Stimulated activated naive CD8-positive, alpha-beta T cell treated with anti-CD3 and anti-CD28 coated beads, Interleukin-15, Interleukin-2, amounts not matched to agents 100 U/mL and 50 U/mL, for 24 hours (primary cell): Measurements from ENCODE around the gene NRAP.

Experiments
- ATAC-seq: fragments of 150-1000 bp; cut with Tn5 transposase; one replicate; pipeline ENCODE4 v1.10.0; 2021
- DNase-seq: peaks from one replicate; pipeline ENCODE4 v3.0.0; 2021

Gene NRAP

GRCh38 chr10:113609704-113610108 lies 54.1 kb downstream of the NRAP start:
- ATAC-seq: no peak
- DNase-seq: no peak

DNA sequence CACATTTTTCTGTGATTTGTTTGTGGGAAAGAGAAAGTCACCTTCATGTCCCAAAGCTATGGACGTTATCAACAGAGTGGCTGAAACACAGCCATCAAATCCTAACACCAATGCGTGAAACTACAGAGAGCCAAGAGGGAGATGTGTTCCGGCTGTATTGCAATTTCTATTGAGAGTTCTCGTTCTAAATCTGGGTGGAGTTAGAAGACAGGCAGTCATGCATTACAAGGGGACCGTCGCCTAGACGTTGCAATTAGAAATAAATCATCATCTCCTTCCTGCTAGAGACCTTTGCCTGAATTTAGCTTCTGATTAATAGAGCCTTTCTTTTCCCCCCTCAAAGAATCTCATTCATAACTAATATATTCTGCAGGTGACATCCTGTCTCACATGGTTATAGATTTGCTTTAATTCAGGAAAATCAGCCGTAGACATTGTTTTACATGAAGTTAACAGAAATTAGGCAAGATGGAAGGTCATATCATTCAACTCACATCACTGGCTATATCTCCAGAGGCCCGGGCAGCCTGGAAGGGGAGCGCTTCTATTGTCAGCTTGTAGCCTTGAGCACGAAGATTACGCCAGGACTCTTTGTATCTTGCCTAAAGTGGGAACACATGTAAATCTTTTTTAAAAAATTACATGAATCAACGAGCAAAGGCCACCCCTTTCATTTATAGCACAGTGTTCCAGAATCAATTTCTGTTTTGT lies 58.4 kb downstream of the NRAP start:
- no peak for DNase-seq

DNA sequence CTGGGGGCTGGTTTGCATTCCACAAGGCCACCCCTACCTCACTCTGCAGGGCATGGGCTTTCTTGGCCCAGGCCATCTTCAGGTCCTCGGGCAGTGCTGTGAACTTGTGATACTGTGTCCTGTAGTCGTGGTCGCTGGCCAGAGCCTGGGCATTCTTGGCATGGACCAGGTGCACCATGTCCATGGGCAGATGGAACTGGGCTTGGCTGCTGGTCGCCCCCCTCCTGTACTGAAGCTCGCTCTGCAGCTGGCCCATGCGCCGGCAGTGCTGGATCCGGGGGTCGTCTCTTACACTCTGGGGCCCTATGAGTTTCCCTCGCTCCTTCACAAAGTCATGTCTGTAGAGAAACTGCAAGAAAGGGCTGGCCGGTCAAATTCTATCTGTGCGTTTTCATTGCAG lies 59.3 kb downstream of the NRAP start:
- ATAC-seq: no peak

More for the DNA sequence above, 58.4 kb downstream of the NRAP start:
- no peak for ATAC-seq

DNA sequence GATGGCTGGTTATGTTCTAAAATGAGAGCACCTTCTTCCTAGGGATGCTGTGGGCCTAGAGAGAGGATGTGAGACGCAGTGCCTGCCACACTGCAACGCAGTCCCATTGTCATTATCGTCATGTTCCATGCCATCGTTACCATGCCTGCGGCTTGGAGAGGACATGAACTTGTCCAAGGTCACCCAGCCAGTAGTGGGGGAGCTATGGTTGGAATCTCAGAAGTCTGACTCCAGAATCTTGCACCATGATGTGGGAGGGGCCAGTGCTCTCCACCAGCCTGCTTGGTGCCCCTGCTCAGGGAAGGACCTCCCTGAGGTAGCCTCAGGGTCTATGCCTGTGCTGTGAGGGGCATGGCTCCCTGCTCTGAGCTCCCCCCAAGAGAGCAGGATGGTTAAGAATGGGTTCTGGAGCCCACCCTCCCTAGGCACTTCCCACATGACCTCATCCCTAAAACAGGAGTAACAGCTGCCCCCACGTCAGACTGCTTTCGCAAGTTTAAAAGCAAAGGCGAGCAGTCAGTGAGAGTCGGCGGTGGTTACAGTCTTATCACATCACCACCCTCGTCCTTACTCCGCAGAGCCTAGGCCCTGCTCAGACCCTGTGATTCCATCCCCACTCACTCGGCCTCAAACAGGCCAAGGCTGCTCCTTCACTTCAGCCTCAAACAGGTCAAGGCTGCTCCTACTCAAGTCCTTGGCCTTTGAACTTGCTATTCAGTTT lies 60.6 kb downstream of the NRAP start:
- ATAC-seq (no peak), DNase-seq (no peak)

More for the DNA sequence above, 59.3 kb downstream of the NRAP start:
- no peak for DNase-seq

GRCh38 chr10:113600569-113600968 lies 63.3 kb downstream of the NRAP start:
- DNase-seq: no peak
- no peak for ATAC-seq

GRCh38 chr10:113594652-113595051 lies 69.2 kb downstream of the NRAP start:
- ATAC-seq: no peak
- no peak for DNase-seq

DNA sequence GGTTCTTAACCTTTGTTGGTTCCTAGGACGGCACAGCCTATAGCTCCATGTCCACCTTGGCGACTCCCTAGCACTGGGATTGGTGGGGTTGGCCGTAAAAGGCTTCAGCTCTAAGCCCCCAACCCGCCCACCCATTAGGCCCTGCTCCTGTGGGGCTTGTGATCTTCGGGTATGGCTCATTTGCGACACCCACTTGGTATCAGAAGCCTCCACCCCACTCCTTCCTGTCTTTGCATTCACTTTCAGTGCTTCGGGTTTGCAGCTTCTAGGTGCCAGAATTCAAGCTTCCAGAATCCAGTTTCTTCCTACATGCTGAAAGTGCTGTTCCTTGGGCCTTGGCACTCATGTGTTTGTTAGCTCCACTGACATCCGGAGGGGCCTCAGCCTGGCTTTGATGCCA lies 71.5 kb downstream of the NRAP start:
- no peak for DNase-seq
- no peak for ATAC-seq

- ATAC-seq: no peak
- DNase-seq: no peak
Observed at GRCh38 chr10:113590581-113590980, 73.3 kb downstream of the NRAP start.

DNA sequence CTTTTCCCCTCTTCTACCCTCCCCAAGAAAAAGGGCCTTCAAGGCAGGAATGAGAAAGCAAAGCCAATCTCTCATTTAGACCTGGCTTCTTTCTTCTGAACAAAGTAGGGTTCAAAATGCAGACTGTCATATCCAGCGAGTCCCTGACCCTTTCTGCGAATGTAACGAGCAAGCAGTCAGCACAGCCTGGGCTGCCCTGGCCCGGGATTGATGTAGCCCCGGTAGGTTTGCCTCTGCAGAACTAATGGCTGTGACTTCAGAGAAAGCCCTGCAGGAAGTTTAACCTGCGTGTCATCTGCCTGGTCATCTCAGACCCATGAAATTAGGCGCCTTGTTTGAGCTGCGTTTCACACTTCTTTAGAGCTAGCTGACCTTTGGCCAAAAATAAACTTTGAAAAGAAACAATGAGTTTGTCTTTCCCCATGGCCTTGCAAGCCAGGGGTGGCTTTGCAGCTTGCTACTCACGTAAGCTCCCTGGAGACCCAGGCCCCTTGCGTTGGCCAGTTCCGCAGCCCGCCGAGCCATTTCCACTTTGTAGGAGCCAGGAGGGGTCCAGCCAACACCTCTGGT lies 74.6 kb downstream of the NRAP start:
- no peak for DNase-seq
- no peak for ATAC-seq

GRCh38 chr10:113585949-113586348 lies 77.9 kb downstream of the NRAP start:
- ATAC-seq (no peak), DNase-seq (no peak)

DNA sequence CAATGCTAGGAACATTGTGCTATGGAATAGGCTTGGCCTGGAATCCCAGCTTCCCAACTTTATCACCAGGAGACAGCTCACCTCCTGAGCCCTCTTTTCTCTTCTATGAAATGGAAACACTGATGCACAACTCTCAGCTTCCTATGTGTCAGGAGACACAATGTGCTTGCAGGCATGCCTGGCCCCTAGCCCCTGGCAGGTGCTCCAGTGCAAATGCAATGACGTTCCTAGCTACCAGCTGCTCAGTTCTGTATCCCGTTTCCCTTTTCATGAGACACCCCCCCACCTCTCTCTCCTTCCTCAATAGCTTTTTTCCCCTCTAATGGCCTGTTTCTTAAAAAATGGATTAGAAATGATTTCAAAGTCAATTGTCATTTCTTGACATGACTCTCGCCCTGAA lies 80.3 kb downstream of the NRAP start:
- ATAC-seq: no peak

GRCh38 chr10:113581092-113581491 lies 82.7 kb downstream of the NRAP start:
- ATAC-seq: no peak
- no peak for DNase-seq

More for the DNA sequence above, 80.3 kb downstream of the NRAP start:
- no peak for DNase-seq

GRCh38 chr10:113578773-113579172 lies 85.1 kb downstream of the NRAP start:
- DNase-seq: no peak
- no peak for ATAC-seq

DNA sequence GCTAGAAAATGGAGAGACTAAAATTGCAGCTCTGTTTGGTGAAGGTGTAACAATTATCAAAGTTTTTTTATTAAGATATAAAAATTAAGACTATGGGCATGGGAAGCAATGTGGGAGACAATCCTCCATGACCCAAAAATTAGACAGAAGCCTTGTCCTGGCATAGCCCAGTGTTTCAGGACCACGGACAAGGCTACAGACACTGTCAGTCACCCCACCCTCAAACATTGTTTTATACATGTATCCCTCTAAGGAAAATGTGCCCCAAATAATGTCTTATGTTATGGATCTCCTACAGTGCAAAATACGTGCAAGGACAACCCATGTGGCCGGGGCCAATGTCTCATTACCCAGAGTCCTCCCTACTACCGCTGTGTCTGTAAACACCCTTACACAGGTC lies 87.0 kb downstream of the NRAP start:
- peak; percentile 24 for DNase-seq

GRCh38 chr10:113573368-113573767 lies 90.5 kb downstream of the NRAP start:
- DNase-seq (no peak), ATAC-seq (no peak)

More for the DNA sequence above, 87.0 kb downstream of the NRAP start:
- no peak for ATAC-seq

GRCh38 chr10:113572520-113573290 lies 91.1 kb downstream of the NRAP start:
- DNase-seq (no peak), ATAC-seq (no peak)

- DNase-seq (no peak), ATAC-seq (no peak)
Observed at GRCh38 chr10:113569576-113569975, 94.3 kb downstream of the NRAP start.

DNA sequence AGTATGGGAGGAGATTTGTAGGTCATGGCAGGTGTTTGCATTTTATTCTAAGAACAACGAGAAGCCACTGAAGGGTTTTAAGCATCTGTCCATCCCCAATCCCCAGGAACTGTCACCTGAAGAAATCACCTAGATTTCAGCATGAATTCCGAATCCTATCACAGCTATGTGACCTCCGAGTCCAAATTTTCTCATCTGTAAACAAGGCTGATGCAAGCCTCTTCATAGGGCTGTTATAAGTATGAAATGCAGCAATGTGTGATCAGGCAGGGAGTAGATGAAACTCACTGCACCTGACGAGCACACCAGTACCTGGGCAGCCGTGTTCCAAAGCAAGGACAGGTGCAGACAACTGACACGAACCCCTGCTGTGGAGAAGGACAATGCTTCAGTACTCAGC lies 97.0 kb downstream of the NRAP start:
- ATAC-seq (no peak), DNase-seq (no peak)

- DNase-seq (no peak), ATAC-seq (no peak)
Observed at GRCh38 chr10:113565364-113565763, 98.5 kb downstream of the NRAP start.

GRCh38 chr10:113563306-113564088 lies 100.3 kb downstream of the NRAP start:
- peak; percentile 88 for ATAC-seq

GRCh38 chr10:113562704-113563103 lies 101.1 kb downstream of the NRAP start:
- DNase-seq (no peak), ATAC-seq (no peak)

More at GRCh38 chr10:113563306-113564088, 100.3 kb downstream of the NRAP start:
- peak; percentile 81 for DNase-seq

- DNase-seq (no peak), ATAC-seq (no peak)
Observed at GRCh38 chr10:113562069-113562468, 101.8 kb downstream of the NRAP start.
